H1 (cell line): ENCODE measurements around the gene OXA1L. TPM values are rescaled to one million over a fixed set of nuclear protein-coding genes. Genes with fewer than 3 reads are reported as not detected.
A peak's percentile ranks its signal among the peaks of the same experiment; 100 is the strongest.

Experiments used
- CTCF ChIA-PET: fragments of 300-600 bp; sonication (Branson Sonifier 250); formaldehyde crosslinking; loops from one replicate; lab custom pipeline; 2021; ENCODE audit not compliant: partially characterized antibody; lab: Charles Lee
- POLR2A ChIA-PET: fragments of 300-600 bp; sonication (Branson Sonifier 250); formaldehyde crosslinking; loops from one replicate; lab custom pipeline; 2021; ENCODE audit warnings: inconsistent platforms; ENCODE audit not compliant: partially characterized antibody; lab: Charles Lee
- DNase-seq, 2 experiments: peaks; one replicate each; pipeline versions ENCODE4 v3.0.0 to v3.0.0-alpha.2; 2010 to 2022; ENCODE audit warnings: low spot score in 2 of 2, low read depth in 1 of 2, mixed read lengths in 1 of 2
- FAIRE-seq: peaks from 2 replicates; lab custom pipeline; 2011; peaks lifted over from hg19 to GRCh38; lab: Jason Lieb, UNC
- H2AFZ ChIP-seq: 2 replicates; pipeline ENCODE4 v1.8.1; 2012; ENCODE audit warnings: low read length, inconsistent platforms
- H2AK5ac ChIP-seq: 2 replicates; pipeline ENCODE4 v1.6.1; 2013; ENCODE audit warnings: low read depth, low read length
- H2BK120ac ChIP-seq: replicated peaks from 2 replicates; pipeline ENCODE3; 2013; ENCODE audit warnings: low read depth, low read length, inconsistent platforms
- H2BK12ac ChIP-seq: 2 replicates; pipeline ENCODE4 v1.6.1; 2013; ENCODE audit warnings: low read depth, low read length
- H2BK15ac ChIP-seq: 2 replicates; pipeline ENCODE4 v1.6.1; 2013; ENCODE audit warnings: low read length
- H2BK20ac ChIP-seq: 2 replicates; pipeline ENCODE4 v1.6.1; 2013; ENCODE audit warnings: low read length
- H2BK5ac ChIP-seq: 2 replicates; pipeline ENCODE4 v1.6.1; 2013; ENCODE audit warnings: low read depth, low read length
- H3K14ac ChIP-seq: 2 replicates; pipeline ENCODE4 v1.6.1; 2013; ENCODE audit warnings: inconsistent platforms; ENCODE audit not compliant: insufficient read length
- H3K18ac ChIP-seq: 2 replicates; pipeline ENCODE4 v1.6.1; 2013; ENCODE audit warnings: low read length; ENCODE audit errors: extremely low read depth
- H3K23ac ChIP-seq: 2 replicates; pipeline ENCODE4 v1.6.1; 2013; ENCODE audit warnings: inconsistent platforms; ENCODE audit not compliant: insufficient read length
- H3K23me2 ChIP-seq: 2 replicates; pipeline ENCODE4 v1.6.1; 2013; ENCODE audit warnings: low read depth, low read length
- H3K27ac ChIP-seq: 2 replicates; pipeline ENCODE4 v1.6.1; 2011; ENCODE audit warnings: low read depth, low read length, inconsistent platforms
- H3K27me3 ChIP-seq, 4 experiments: replicated peaks in 1 of 4; 1 replicate in 1 of 4; 2 replicates in 3 of 4; pipeline versions ENCODE4 v1.6.1 to v1.8.1; 2011 to 2013; ENCODE audit warnings: low read length in 3 of 4, mild to moderate bottlenecking in 3 of 4, inconsistent platforms in 2 of 4, mixed read lengths in 2 of 4, moderate library complexity in 1 of 4; ENCODE audit not compliant: control insufficient read depth in 3 of 4, insufficient read depth in 3 of 4; ENCODE audit errors: extremely low read depth in 1 of 4
- H3K36me3 ChIP-seq, 4 experiments: 2 replicates each; pipeline versions ENCODE4 v1.6.1 to v1.8.1; 2011 to 2013; ENCODE audit warnings: mild to moderate bottlenecking in 4 of 4, low read length in 3 of 4, moderate library complexity in 2 of 4, control low read depth in 1 of 4, inconsistent platforms in 1 of 4; ENCODE audit not compliant: insufficient read depth in 4 of 4, control insufficient read depth in 2 of 4
- H3K4ac ChIP-seq: replicated peaks from 2 replicates; pipeline ENCODE3; 2013; ENCODE audit warnings: low read length, low read depth, mixed read lengths, inconsistent platforms; ENCODE audit not compliant: insufficient read length
- H3K4me1 ChIP-seq, 4 experiments: replicated peaks in 1 of 4; 1 replicate in 1 of 4; 2 replicates in 3 of 4; pipeline versions ENCODE4 v1.6.1 to v1.8.1; 2011 to 2013; ENCODE audit warnings: low read length in 3 of 4, inconsistent platforms in 2 of 4, mixed read lengths in 1 of 4; ENCODE audit not compliant: insufficient read depth in 4 of 4, control insufficient read depth in 3 of 4
- H3K4me2 ChIP-seq, 2 experiments: 2 replicates each; pipeline versions ENCODE4 v1.6.1 to v1.8.1; 2011 to 2013; ENCODE audit warnings: low read depth in 2 of 2, low read length in 2 of 2, control low read depth in 1 of 2, inconsistent platforms in 1 of 2, mild to moderate bottlenecking in 1 of 2; ENCODE audit not compliant: insufficient read depth in 1 of 2
- H3K4me3 ChIP-seq, 4 experiments: fragments of 200-600, 300-600 bp in 1 of 4; sonication (generic), shearing (Covaris generic), sonication (Bioruptor Twin) in 1 of 4; 2 replicates each; pipeline versions ENCODE4 v1.5.1 to v1.8.1; 2011 to 2016; ENCODE audit warnings: low read length in 4 of 4, low read depth in 3 of 4, control low read depth in 2 of 4, inconsistent platforms in 2 of 4, mild to moderate bottlenecking in 2 of 4, mixed read lengths in 1 of 4, moderate library complexity in 1 of 4; ENCODE audit not compliant: insufficient read depth in 2 of 4; ENCODE audit errors: extremely low read depth in 1 of 4
- H3K56ac ChIP-seq: replicated peaks from 2 replicates; pipeline ENCODE3; 2013; ENCODE audit warnings: low read depth, mild to moderate bottlenecking, mixed read lengths, low read length, inconsistent platforms; ENCODE audit not compliant: insufficient read length
- H3K79me1 ChIP-seq: 2 replicates; pipeline ENCODE4 v1.6.1; 2013; ENCODE audit warnings: low read depth, low read length, control low read depth
- H3K79me2 ChIP-seq, 2 experiments: 2 replicates each; pipeline versions ENCODE4 v1.6.1 to v1.8.1; 2012 to 2013; ENCODE audit warnings: low read length in 2 of 2, mild to moderate bottlenecking in 2 of 2, inconsistent platforms in 1 of 2; ENCODE audit not compliant: insufficient read depth in 2 of 2, control insufficient read depth in 1 of 2
- H3K9ac ChIP-seq, 4 experiments: replicated peaks in 1 of 4; 1 replicate in 1 of 4; 2 replicates in 3 of 4; pipeline versions ENCODE4 v1.6.1 to v1.8.1; 2011 to 2013; ENCODE audit warnings: low read depth in 3 of 4, low read length in 3 of 4, control low read depth in 2 of 4, mild to moderate bottlenecking in 2 of 4, moderate library complexity in 2 of 4, inconsistent platforms in 1 of 4; ENCODE audit errors: extremely low read depth in 1 of 4
- H3K9me3 ChIP-seq, 2 experiments: 2 replicates each; pipeline versions ENCODE4 v1.6.1 to v1.8.1; 2012 to 2013; ENCODE audit warnings: mild to moderate bottlenecking in 2 of 2, moderate library complexity in 2 of 2, control low read depth in 1 of 2, inconsistent platforms in 1 of 2, low read depth in 1 of 2, low read length in 1 of 2, mixed read lengths in 1 of 2; ENCODE audit not compliant: insufficient read depth in 2 of 2
- H4K20me1 ChIP-seq, 2 experiments: replicated peaks in 1 of 2; 2 replicates each; pipeline versions ENCODE3 to v1.8.1; 2011 to 2013; ENCODE audit warnings: inconsistent platforms in 2 of 2, low read length in 2 of 2, mild to moderate bottlenecking in 1 of 2; ENCODE audit not compliant: insufficient read depth in 2 of 2, control insufficient read depth in 1 of 2
- H4K5ac ChIP-seq: 2 replicates; pipeline ENCODE4 v1.6.1; 2013; ENCODE audit warnings: low read length, low read depth, mixed read lengths, inconsistent platforms; ENCODE audit not compliant: insufficient read length
- H4K8ac ChIP-seq: 2 replicates; pipeline ENCODE4 v1.8.0; 2013; ENCODE audit warnings: mild to moderate bottlenecking, moderate library complexity, low read length, inconsistent platforms; ENCODE audit not compliant: insufficient read depth; ENCODE audit errors: extremely low read depth
- H4K91ac ChIP-seq: replicated peaks from 2 replicates; pipeline ENCODE3; 2013; ENCODE audit warnings: low read length, mixed read lengths, inconsistent platforms; ENCODE audit not compliant: insufficient read length
- CTBP2 ChIP-seq: IDR thresholded peaks from 2 replicates; pipeline ENCODE4 v1.7.0; 2011; ENCODE audit warnings: borderline replicate concordance, mild to moderate bottlenecking, moderate library complexity, mixed read lengths, low read length; ENCODE audit not compliant: insufficient read depth, insufficient read length
- KDM5A ChIP-seq: fragments of 200-600 bp; IDR thresholded peaks from 2 replicates; pipeline ENCODE4 v1.7.1; 2012; ENCODE audit warnings: mild to moderate bottlenecking, low read length, inconsistent platforms, mixed read lengths
- PHF8 ChIP-seq: fragments of 200-600 bp; sonication (generic); conservative IDR thresholded peaks from 2 replicates; pipeline ENCODE4 v1.7.1; 2012; ENCODE audit warnings: low read depth, mild to moderate bottlenecking, inconsistent platforms, low read length, moderate library complexity
- POLR2AphosphoS5 ChIP-seq: IDR thresholded peaks from 2 replicates; pipeline ENCODE4 v1.6.1; 2011; ENCODE audit warnings: low read depth, low read length
- RXRA ChIP-seq: IDR thresholded peaks from 2 replicates; pipeline ENCODE4 v1.6.1; 2011; ENCODE audit warnings: low read depth, mild to moderate bottlenecking, low read length, moderate library complexity; ENCODE audit not compliant: insufficient read depth
- SIN3A ChIP-seq, 2 experiments: IDR thresholded peaks in 1 of 2; conservative IDR thresholded peaks in 1 of 2; 2 replicates each; pipeline ENCODE4 v1.6.1; 2011 to 2012; ENCODE audit warnings: low read length in 2 of 2, improper control_type of control experiment in 1 of 2, low read depth in 1 of 2, mild to moderate bottlenecking in 1 of 2
- SIX5 ChIP-seq: IDR thresholded peaks from 2 replicates; pipeline ENCODE4 v1.6.1; 2011; ENCODE audit warnings: mild to moderate bottlenecking, low read depth, low read length
- TAF7 ChIP-seq: optimal IDR thresholded peaks from 2 replicates; pipeline ENCODE3; 2011; ENCODE audit warnings: low read depth, mild to moderate bottlenecking, inconsistent platforms, low read length, moderate library complexity, borderline replicate concordance
- ZNF274 ChIP-seq: IDR thresholded peaks from 2 replicates; pipeline ENCODE4 v1.7.0; 2012; ENCODE audit warnings: low read length, borderline replicate concordance; ENCODE audit errors: extremely low read depth
- WGBS, 2 experiments: shearing (Covaris generic) in 1 of 2; methylation state at CpG; one replicate each; pipeline versions ENCODE4 v1.1.6 to v1.1.7; 2013 to 2015; ENCODE audit warnings: low lambda C conversion rate in 2 of 2, mixed read lengths in 2 of 2, inconsistent platforms in 1 of 2, low coverage in 1 of 2, missing lambda C conversion rate in 1 of 2; ENCODE audit not compliant: insufficient replicate concordance in 2 of 2, insufficient coverage in 1 of 2, insufficient read length in 1 of 2; ENCODE audit errors: extremely low coverage in 1 of 2, missing lambda C conversion rate in 1 of 2; 5-methylcytosine and 5-hydroxymethylcytosine counted together
- polyA plus RNA-seq, 7 experiments: library from polyadenylated mRNA; depleted of rRNA in 3 of 7; stranded (reverse) in 5 of 7; unstranded in 2 of 7; fragments of >200 nt in 5 of 7; fragments of 200-250 nt in 2 of 7; gene quantifications; 1 replicate in 5 of 7; 2 replicates in 1 of 7; 4 replicates in 1 of 7; pipeline versions ENCODE4 v1.2.1 to v1.2.3, GENCODE V29; 2011 to 2013; ENCODE audit warnings: missing spikeins in 2 of 7, mixed read lengths in 2 of 7
- total RNA-seq: library from RNA; stranded (reverse); fragmentation: NEBNext Ultra II Directional; extraction: Animal tissue kit (Norgen Biotek cat#: 25700); gene quantifications from 2 replicates; pipeline ENCODE4 v1.2.1, GENCODE V29; 2021
- TF ChIP-seq, protein P1 (sequence below): IDR thresholded peaks from 2 replicates; pipeline ENCODE4 v1.6.1; 2011; ENCODE audit warnings: low read depth, mild to moderate bottlenecking, low read length; ENCODE audit not compliant: insufficient read depth

OXA1L gene
- total and polyA plus RNA-seq, 2 of the 8 experiments (the other 6 are each of a cell fraction or from before 2014, with no cell fraction given) = 125 to 199 TPM

DNA sequence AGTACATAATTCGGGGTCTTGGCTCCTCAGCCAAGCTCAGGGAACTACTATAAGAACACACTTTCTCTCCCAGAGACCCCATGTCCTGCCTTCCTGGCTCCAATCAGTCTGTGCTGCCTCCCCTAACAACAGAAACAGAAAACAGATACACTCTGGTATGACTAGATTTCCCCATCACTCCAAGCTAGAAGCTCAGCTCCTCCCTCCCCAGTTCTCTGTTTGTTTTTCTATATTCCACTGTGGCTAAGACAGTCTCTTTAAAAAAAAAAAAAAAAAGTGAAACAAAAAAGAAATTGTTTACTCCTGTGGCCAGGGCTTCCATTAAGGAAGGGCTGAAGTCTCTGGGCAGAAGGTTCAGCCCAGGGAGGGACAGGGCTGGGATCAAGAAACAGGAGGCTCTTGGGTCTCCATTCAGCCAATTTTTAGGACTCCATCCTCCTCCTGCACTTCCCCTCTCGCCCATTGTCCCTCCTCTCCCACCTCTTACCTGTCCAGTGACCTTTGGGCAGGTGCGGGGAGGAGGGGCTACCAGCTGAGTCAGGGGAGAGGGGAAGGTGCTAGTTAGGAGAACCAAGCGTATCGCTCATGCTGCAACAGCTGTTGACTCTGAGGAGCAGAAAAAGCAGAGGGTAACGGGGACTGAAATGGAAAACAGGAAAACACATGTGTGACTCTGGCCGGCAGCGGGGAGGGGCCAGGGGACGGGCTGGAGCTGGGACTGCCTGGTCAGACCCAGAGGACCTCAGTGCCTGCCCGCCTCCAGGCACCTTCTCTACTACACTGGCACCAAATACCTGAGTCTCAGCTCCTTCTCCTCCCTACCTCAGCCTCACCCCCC is 52.9 kb downstream of the OXA1L start:
- Histone ChIP-seq H3K18ac (peak overlapping the region; percentile 36), H3K27me3 (no peaks in the 10 kb centered on the region), H2BK20ac (0 out of 2 replicates have a peak overlapping the region, but pooled peaks have one; percentile 34), H2BK120ac (no peak overlapping the region), H3K4me1 (peaks cover 16 to 36% (median 24%) of the 10 kb centered on the region in 4 experiments), H4K5ac (no peak overlapping the region), H2BK15ac (peak overlapping the region; percentile 48; the same call in 1 of the 2 replicates), H4K8ac (peak overlapping the region; percentile 66; the same call in 1 of the 2 replicates), H3K4me3 (peak overlapping the region; percentile 5 to 50 (median 24); a peak in 4 of 8 replicates), H3K27ac (no peak overlapping the region), H3K56ac (no peak overlapping the region), H2AK5ac (no peak overlapping the region), H3K23ac (no peak overlapping the region), H3K4ac (no peak overlapping the region), H2BK5ac (peak overlapping the region; percentile 80), H3K79me1 (no peaks in the 10 kb centered on the region), H2BK12ac (peak overlapping the region; percentile 3; the same call in 1 of the 2 replicates), H2AFZ (peak overlapping the region; percentile 61; the same call in 1 of the 2 replicates), H3K9ac (no peak overlapping the region), H3K23me2 (peaks cover 12% of the 10 kb centered on the region), H3K9me3 (no peaks in the 10 kb centered on the region), H3K4me2 (peak overlapping the region; percentile 64 to 70), H3K36me3 (no peaks in the 10 kb centered on the region), H4K20me1 (no peaks in the 10 kb centered on the region), H3K14ac (no peak overlapping the region), H4K91ac (peak overlapping the region; percentile 34), H3K79me2 (no peaks in the 10 kb centered on the region)
- WGBS, 2 experiments = 36% methylated on average over 7 of the region's 10 CpGs; no CpG with 5 or more reads in 1 of the 2 experiments
- CTCF ChIA-PET = interaction anchor here (0.9 to 53.1 kb wide), 17 partner anchors 8 to 263 kb away, joined by 3 to 1562 read pairs (median 4); partner anchors contain the start of genes ABHD4, LRP10, MMP14 and REM2
- DNase-seq (peak in 1 of 2 experiments; percentile 68), FAIRE-seq (no peak)
- POLR2A ChIA-PET = interaction anchor here (0.6 to 7.1 kb wide), 10 partner anchors 11 to 230 kb away, joined by 3 to 136 read pairs (median 4); partner anchors contain the start of genes MMP14 and OXA1L
- TF ChIP-seq SIN3A (conservative IDR thresholded peaks at IDR 0.05 in 1 of 2, IDR thresholded peaks at IDR 0.05 in 1 of 2; ENCODE audit: low read depth in 1 of 2, low read length in 2 of 2) (peak in 1 of 2 experiments; percentile 78; a peak in 2 of 4 replicates), KDM5A (no peak), POLR2AphosphoS5 (no peak), CTBP2 (peak; percentile 70), PHF8 (no peak), ZNF274 (no peak), RXRA (no peak), SIX5 (no peak), TAF7 (no peak)
- TF ChIP-seq, protein P1, sequence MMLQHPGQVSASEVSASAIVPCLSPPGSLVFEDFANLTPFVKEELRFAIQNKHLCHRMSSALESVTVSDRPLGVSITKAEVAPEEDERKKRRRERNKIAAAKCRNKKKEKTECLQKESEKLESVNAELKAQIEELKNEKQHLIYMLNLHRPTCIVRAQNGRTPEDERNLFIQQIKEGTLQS = no peak
